Activated CD4-positive, CD25-positive, alpha-beta regulatory T cell (primary cell): ENCODE data around the gene CALCA.
A peak's percentile ranks its signal among the peaks of the same experiment; 100 is the strongest.

ENCODE experiments used
- DNase-seq, 4 experiments: peaks; one replicate each; lab custom pipeline; 2025; lab: John Stamatoyannopoulos, UW

The CALCA gene

GRCh38 chr11:14949437-14950147, 22.6 kb downstream of the CALCA start:
- no peak for DNase-seq

- no peak for DNase-seq
Measured at GRCh38 chr11:14942745-14943144, 29.4 kb downstream of the CALCA start.

GRCh38 chr11:14938936-14939335, 33.2 kb downstream of the CALCA start:
- DNase-seq, result no peak

- no peak for DNase-seq
Measured at GRCh38 chr11:14934641-14935351, 37.4 kb downstream of the CALCA start.

- no peak for DNase-seq
Measured at GRCh38 chr11:14932447-14932846, 39.7 kb downstream of the CALCA start.

GRCh38 chr11:14930369-14930768, 41.8 kb downstream of the CALCA start:
- no peak for DNase-seq

GRCh38 chr11:14927146-14927545, 45.0 kb downstream of the CALCA start:
- DNase-seq, result no peak

GRCh38 chr11:14924318-14924717, 47.8 kb downstream of the CALCA start:
- peak in 2 of 4 experiments; percentile 11 to 18 for DNase-seq
